GM23338 (cell line): Measurements from ENCODE around the gene SFN. TPM values are rescaled to one million over a fixed set of nuclear protein-coding genes. Genes with fewer than 3 reads are reported as not detected.

Experiments used
- ATAC-seq: fragments of 200-7000 bp; cut with Tn5 transposase; 3 replicates; pipeline ENCODE4 v1.9.1; 2020
- DNase-seq: peaks from one replicate; pipeline ENCODE4 v3.0.0-alpha.2; 2015; ENCODE audit warnings: low spot score
- H2AFZ ChIP-seq: fragments of 200-600 bp; sonication (generic); 2 replicates; pipeline ENCODE4 v1.8.0; 2016; ENCODE audit warnings: antibody characterized with exemption, mild to moderate bottlenecking, moderate library complexity
- H3F3A ChIP-seq: fragments of 200-600 bp; sonication (generic); replicated peaks from 2 replicates; pipeline ENCODE4 v1.8.0; 2017; ENCODE audit warnings: antibody characterized with exemption, mixed run types, low read depth
- H3K27ac ChIP-seq: fragments of 200-600 bp; sonication (generic); 2 replicates; pipeline ENCODE4 v1.6.1; 2016; ENCODE audit warnings: low read depth
- H3K27me3 ChIP-seq: fragments of 200-600 bp; sonication (generic); 2 replicates; pipeline ENCODE4 v1.8.0; 2016; ENCODE audit warnings: mild to moderate bottlenecking, mixed run types, moderate library complexity; ENCODE audit not compliant: insufficient read depth
- H3K36me3 ChIP-seq: fragments of 200-600 bp; sonication (generic); 2 replicates; pipeline ENCODE4 v1.8.0; 2016; ENCODE audit warnings: mild to moderate bottlenecking; ENCODE audit not compliant: insufficient read depth
- H3K4me1 ChIP-seq: fragments of 200-600 bp; sonication (generic); 2 replicates; pipeline ENCODE4 v1.8.0; 2016; ENCODE audit warnings: mild to moderate bottlenecking, moderate library complexity; ENCODE audit not compliant: insufficient read depth
- H3K4me2 ChIP-seq: fragments of 200-600 bp; sonication (generic); 2 replicates; pipeline ENCODE4 v1.7.1; 2017; ENCODE audit warnings: mixed run types
- H3K4me3 ChIP-seq: fragments of 200-600 bp; sonication (generic); 2 replicates; pipeline ENCODE4 v1.6.1; 2016; ENCODE audit warnings: mixed run types
- H3K79me2 ChIP-seq: fragments of 200-600 bp; sonication (generic); replicated peaks from 2 replicates; pipeline ENCODE4 v1.8.0; 2017; ENCODE audit warnings: mild to moderate bottlenecking; ENCODE audit not compliant: insufficient read depth
- H3K9me2 ChIP-seq: fragments of 200-600 bp; sonication (generic); 2 replicates; pipeline ENCODE4 v1.8.0; 2017; ENCODE audit not compliant: insufficient read depth
- H4K20me1 ChIP-seq: fragments of 200-600 bp; sonication (generic); replicated peaks from 2 replicates; pipeline ENCODE4 v1.8.0; 2017; ENCODE audit warnings: mild to moderate bottlenecking; ENCODE audit not compliant: insufficient read depth
- H3K27ac Mint-ChIP-seq: 2 replicates; pipeline ENCODE4 v1.8.0; 2020; ENCODE audit warnings: inconsistent platforms, mild to moderate bottlenecking, moderate library complexity, mixed read lengths
- H3K27me3 Mint-ChIP-seq: 3 replicates; pipeline ENCODE4 v1.8.0; 2022; ENCODE audit warnings: low read depth, mild to moderate bottlenecking, moderate library complexity, mixed read lengths, inconsistent platforms; ENCODE audit not compliant: insufficient read depth, poor library complexity
- H3K36me3 Mint-ChIP-seq: 3 replicates; pipeline ENCODE4 v1.8.0; 2021; ENCODE audit warnings: low read depth, mild to moderate bottlenecking, inconsistent platforms, moderate library complexity, mixed read lengths
- H3K4me1 Mint-ChIP-seq: 3 replicates; pipeline ENCODE4 v1.8.0; 2020; ENCODE audit warnings: mild to moderate bottlenecking, inconsistent platforms, mixed read lengths
- H3K4me3 Mint-ChIP-seq: 3 replicates; pipeline ENCODE4 v1.8.0; 2021; ENCODE audit warnings: moderate library complexity, mild to moderate bottlenecking, inconsistent platforms, mixed read lengths
- H3K9me3 Mint-ChIP-seq: 3 replicates; pipeline ENCODE4 v1.8.0; 2020; ENCODE audit warnings: moderate library complexity, mild to moderate bottlenecking, inconsistent platforms, mixed read lengths
- CREB1 ChIP-seq: fragments of 250-450 bp; sonication (Bioruptor Pico); IDR thresholded peaks from 2 replicates; pipeline ENCODE4 v1.5.0; 2020; ENCODE audit warnings: low read depth, mild to moderate bottlenecking, moderate library complexity
- CTCF ChIP-seq, 2 experiments: fragments of 200-600 bp in 1 of 2; sonication (generic) in 1 of 2; conservative IDR thresholded peaks; 2 replicates each; pipeline versions ENCODE4 v1.5.1 to v1.6.1; 2016 to 2017; ENCODE audit warnings: antibody characterized with exemption in 2 of 2, low read depth in 2 of 2, mild to moderate bottlenecking in 2 of 2, moderate library complexity in 1 of 2
- ETS1 ChIP-seq: IDR thresholded peaks from 2 replicates; pipeline ENCODE4 v1.6.1; 2016; ENCODE audit warnings: antibody characterized with exemption
- EZH2 ChIP-seq: fragments of 200-600 bp; sonication (generic); IDR thresholded peaks from one replicate; pipeline ENCODE4 v1.8.0; 2017; ENCODE audit warnings: antibody characterized with exemption, mild to moderate bottlenecking, low read depth; ENCODE audit not compliant: unreplicated experiment
- JUNB ChIP-seq: IDR thresholded peaks from one replicate; pipeline ENCODE4 v1.6.1; 2016; ENCODE audit warnings: antibody characterized with exemption; ENCODE audit not compliant: unreplicated experiment
- NANOG ChIP-seq: IDR thresholded peaks from 2 replicates; pipeline ENCODE4 v1.6.1; 2016; ENCODE audit warnings: antibody characterized with exemption, borderline replicate concordance
- REST ChIP-seq: IDR thresholded peaks from one replicate; pipeline ENCODE4 v1.6.1; 2018; ENCODE audit warnings: antibody characterized with exemption; ENCODE audit not compliant: unreplicated experiment
- ZNF462 ChIP-seq: fragments of 250-450 bp; sonication (Bioruptor Pico); IDR thresholded peaks from 2 replicates; pipeline ENCODE4 v1.5.0; 2020; ENCODE audit warnings: mild to moderate bottlenecking, moderate library complexity
- polyA plus RNA-seq: library from polyadenylated mRNA; unstranded; fragments of >200 nt; fragmentation: Nextera tagmentation; extraction: Ambion mirVana; gene quantifications from 2 replicates; pipeline ENCODE4 v1.2.1, GENCODE V29; 2016
- total RNA-seq: library from RNA; depleted of rRNA; stranded (reverse); fragments of >200 nt; shearing (Covaris generic); gene quantifications from 2 replicates; pipeline ENCODE4 v1.2.3, GENCODE V29; 2014

SFN gene
- total and polyA plus RNA-seq, 2 experiments from 2014 or later: 1.8 to 2.6 TPM

- peaks cover 35% of the 10 kb centered on the region for H3K36me3 Mint-ChIP-seq
- H3K79me2 ChIP-seq: no peaks in the 10 kb centered on the region
- H3K27ac ChIP-seq: no peak overlapping the region
These were observed 9.8 kb upstream of the SFN start for GRCh38 chr1:26853156-26853555.

More at GRCh38 chr1:26853156-26853555, 9.8 kb upstream of the SFN start:
- peaks cover 22% of the 10 kb centered on the region for H3K4me1 Mint-ChIP-seq
- no peaks in the 10 kb centered on the region for H3K9me2 ChIP-seq
- H3K4me3 ChIP-seq: no peak overlapping the region
- H3K9me3 Mint-ChIP-seq: no peaks in the 10 kb centered on the region
- H3K27me3 ChIP-seq: no peaks in the 10 kb centered on the region
- no peak overlapping the region for H2AFZ ChIP-seq
- H3K36me3 ChIP-seq: peaks cover 4% of the 10 kb centered on the region; the same call in 1 of the 2 replicates
- DNase-seq (peak; percentile 90), ATAC-seq (peak; percentile 88)
- peaks cover 6% of the 10 kb centered on the region for H3K27me3 Mint-ChIP-seq
- no peak overlapping the region for H3K4me2 ChIP-seq
- peaks cover 7% of the 10 kb centered on the region; the same call in 1 of the 2 replicates for H3K4me1 ChIP-seq
- H3F3A ChIP-seq: no peaks in the 10 kb centered on the region
- no peaks in the 10 kb centered on the region for H4K20me1 ChIP-seq
- peak overlapping the region; percentile 45 for H3K27ac Mint-ChIP-seq
- H3K4me3 Mint-ChIP-seq: no peak overlapping the region
- no peak for TF ChIP-seq CREB1 (CRISPR knock-in tag)
- no peak for TF ChIP-seq EZH2
- no peak for TF ChIP-seq REST
- TF ChIP-seq NANOG: no peak
- no peak for TF ChIP-seq JUNB
- peak; percentile 85 to 93 for TF ChIP-seq CTCF (conservative IDR thresholded peaks at IDR 0.05; ENCODE audit: low read depth in 2 of 2)
- no peak for TF ChIP-seq ETS1
- no peak for TF ChIP-seq ZNF462
